OCI-LY3 (cell line): Measurements from ENCODE around the gene GRAMD2A.

Experiments
- H2AFZ ChIP-seq: fragments of 200-600, 300-600 bp; shearing (Covaris generic); 2 replicates; pipeline ENCODE4 v1.6.0; 2014; ENCODE audit warnings: antibody characterized with exemption, low read depth, low read length
- H3K27ac ChIP-seq: fragments of 200-600, 300-600 bp; sonication (generic); 2 replicates; pipeline ENCODE4 v1.5.1; 2014; ENCODE audit warnings: mild to moderate bottlenecking, low read length, moderate library complexity, mixed read lengths
- H3K27me3 ChIP-seq: fragments of 200-600, 300-600 bp; sonication (generic); 2 replicates; pipeline ENCODE4 v1.6.1; 2014; ENCODE audit warnings: low read depth, low read length, mixed read lengths
- H3K36me3 ChIP-seq: fragments of 200-600, 300-600 bp; sonication (generic); replicated peaks from 2 replicates; pipeline ENCODE3; 2014; ENCODE audit warnings: low read depth, low read length, mixed read lengths
- H3K4me1 ChIP-seq: fragments of 300-600, 200-600 bp; sonication (generic); 2 replicates; pipeline ENCODE4 v1.6.1; 2014; ENCODE audit warnings: low read length, mixed read lengths
- H3K4me2 ChIP-seq: fragments of 200-600, 300-600 bp; sonication (generic); 2 replicates; pipeline ENCODE4 v1.6.1; 2014; ENCODE audit warnings: low read length, mixed read lengths
- H3K4me3 ChIP-seq: fragments of 300-600, 200-600 bp; sonication (generic); 2 replicates; pipeline ENCODE4 v1.5.1; 2014; ENCODE audit warnings: antibody characterized with exemption, mild to moderate bottlenecking, low read length, moderate library complexity
- H3K79me2 ChIP-seq: fragments of 300-600, 200-600 bp; shearing (Covaris generic); 2 replicates; pipeline ENCODE4 v1.6.1; 2014; ENCODE audit warnings: mild to moderate bottlenecking, low read length, mixed read lengths
- H3K9ac ChIP-seq: fragments of 300-600, 200-600 bp; shearing (Covaris generic); 2 replicates; pipeline ENCODE4 v1.6.0; 2014; ENCODE audit warnings: mild to moderate bottlenecking, low read length, moderate library complexity
- H3K9me3 ChIP-seq: fragments of 200-600, 300-600 bp; shearing (Covaris generic); 2 replicates; pipeline ENCODE4 v1.6.1; 2014; ENCODE audit warnings: low read length, mixed read lengths; ENCODE audit not compliant: insufficient read depth
- H4K20me1 ChIP-seq: fragments of 200-600, 300-600 bp; sonication (generic); 2 replicates; pipeline ENCODE4 v1.6.1; 2016; ENCODE audit warnings: low read length, mixed read lengths; ENCODE audit not compliant: insufficient read depth
- CTCF ChIP-seq: fragments of 200-600, 300-600 bp; sonication (generic); IDR thresholded peaks from 2 replicates; pipeline ENCODE4 v1.5.1; 2014; ENCODE audit warnings: antibody characterized with exemption, low read length, low read depth
- EZH2phosphoT487 ChIP-seq: fragments of 200-600 bp; shearing (Covaris generic); IDR thresholded peaks from 2 replicates; pipeline ENCODE4 v1.6.1; 2018; ENCODE audit warnings: antibody characterized with exemption, mixed run types, low read depth

GRAMD2A gene

GRCh38 chr15:72110355-72110754 is 87.2 kb downstream of the GRAMD2A start:
- Histone ChIP-seq H3K27ac (no peak overlapping the region), H3K4me1 (peaks cover 3% of the 10 kb centered on the region), H3K36me3 (no peaks in the 10 kb centered on the region), H3K4me3 (no peak overlapping the region), H3K27me3 (no peaks in the 10 kb centered on the region), H3K4me2 (no peak overlapping the region), H2AFZ (no peak overlapping the region), H3K9ac (no peak overlapping the region), H3K9me3 (no peaks in the 10 kb centered on the region), H3K79me2 (peaks cover 81% of the 10 kb centered on the region), H4K20me1 (peaks cover 35% of the 10 kb centered on the region)
- TF ChIP-seq CTCF = no peak
- TF ChIP-seq EZH2phosphoT487 = no peak
